ENCODE data around the gene CTDSPL. TPM values are rescaled to one million over a fixed set of nuclear protein-coding genes. Genes with fewer than 3 reads are reported as not detected.
A peak's percentile ranks its signal among the peaks of the same experiment; 100 is the strongest.

The CTDSPL gene
- total and polyA plus RNA-seq, 2 of the 13 experiments (the other 11 are each of a cell fraction or from before 2014, with no cell fraction given) = 26.1 to 142 TPM

DNA sequence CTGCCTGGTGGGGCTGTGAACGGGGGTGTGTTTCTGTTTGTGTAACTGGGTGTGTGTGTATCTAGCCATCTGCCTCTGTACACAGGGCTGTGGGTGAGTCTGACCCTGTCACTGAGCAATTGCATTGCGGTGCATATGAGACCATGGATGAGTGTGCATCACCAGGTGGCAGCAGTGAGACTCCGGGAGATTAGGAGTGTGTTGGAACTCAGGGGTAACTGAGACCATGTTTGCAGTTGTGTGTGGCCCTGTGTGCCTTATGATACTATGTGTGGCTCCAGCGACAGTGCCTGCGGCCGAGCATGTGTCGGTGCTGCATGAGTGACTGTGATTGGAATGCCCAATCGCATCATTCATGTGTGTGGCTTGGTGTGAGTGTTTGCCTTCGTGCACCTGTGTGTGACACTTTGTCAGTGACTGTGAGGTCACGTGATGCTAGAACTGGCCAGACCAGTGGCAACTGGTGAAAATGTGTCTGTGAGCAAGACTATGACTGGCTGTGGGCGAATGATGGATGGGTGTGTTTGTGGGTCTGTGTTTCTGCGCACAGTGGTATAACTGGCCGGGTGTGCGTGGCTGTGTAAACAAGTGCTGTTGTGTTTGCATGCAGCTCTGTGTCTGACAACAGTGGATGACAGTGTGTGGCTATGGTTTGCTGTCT, 142.9 kb downstream of the CTDSPL start (continued):
- TF ChIP-seq ZNF572 (CRISPR knock-in tag; IDR thresholded peaks at IDR 0.05) (0 out of 2 replicates have a peak, but pooled peaks have one; percentile 70), IRF1 (CRISPR knock-in tag; IDR thresholded peaks at IDR 0.05; ENCODE audit: low read depth) (no peak), ZNF160 (CRISPR knock-in tag; IDR thresholded peaks at IDR 0.05) (no peak), ZBTB40 (IDR thresholded peaks at IDR 0.05) (0 out of 2 replicates have a peak, but pooled peaks have one; percentile 11), ZBTB40 (CRISPR knock-in tag; IDR thresholded peaks at IDR 0.05) (no peak; the same call in 1 of the 2 replicates), ZSCAN25 (CRISPR knock-in tag; IDR thresholded peaks at IDR 0.05) (no peak), HNF4G (IDR thresholded peaks at IDR 0.05; ENCODE audit: borderline replicate concordance, low read depth, low read length) (no peak), HNF4G (CRISPR knock-in tag; IDR thresholded peaks at IDR 0.05; ENCODE audit: borderline replicate concordance, low read depth) (no peak), SP5 (CRISPR knock-in tag; IDR thresholded peaks at IDR 0.05; ENCODE audit: borderline replicate concordance, low read depth) (no peak; the same call in 1 of the 2 replicates), TFDP2 (CRISPR knock-in tag; IDR thresholded peaks at IDR 0.05) (peak; percentile 39; the same call in 1 of the 2 replicates), ZNF3 (CRISPR knock-in tag; IDR thresholded peaks at IDR 0.05) (no peak), BRD4 (CRISPR knock-in tag; IDR thresholded peaks at IDR 0.05) (peak; percentile 79; the same call in 1 of the 2 replicates), HOXA7 (CRISPR knock-in tag; IDR thresholded peaks at IDR 0.05) (no peak)
- TF ChIP-seq, protein P1, sequence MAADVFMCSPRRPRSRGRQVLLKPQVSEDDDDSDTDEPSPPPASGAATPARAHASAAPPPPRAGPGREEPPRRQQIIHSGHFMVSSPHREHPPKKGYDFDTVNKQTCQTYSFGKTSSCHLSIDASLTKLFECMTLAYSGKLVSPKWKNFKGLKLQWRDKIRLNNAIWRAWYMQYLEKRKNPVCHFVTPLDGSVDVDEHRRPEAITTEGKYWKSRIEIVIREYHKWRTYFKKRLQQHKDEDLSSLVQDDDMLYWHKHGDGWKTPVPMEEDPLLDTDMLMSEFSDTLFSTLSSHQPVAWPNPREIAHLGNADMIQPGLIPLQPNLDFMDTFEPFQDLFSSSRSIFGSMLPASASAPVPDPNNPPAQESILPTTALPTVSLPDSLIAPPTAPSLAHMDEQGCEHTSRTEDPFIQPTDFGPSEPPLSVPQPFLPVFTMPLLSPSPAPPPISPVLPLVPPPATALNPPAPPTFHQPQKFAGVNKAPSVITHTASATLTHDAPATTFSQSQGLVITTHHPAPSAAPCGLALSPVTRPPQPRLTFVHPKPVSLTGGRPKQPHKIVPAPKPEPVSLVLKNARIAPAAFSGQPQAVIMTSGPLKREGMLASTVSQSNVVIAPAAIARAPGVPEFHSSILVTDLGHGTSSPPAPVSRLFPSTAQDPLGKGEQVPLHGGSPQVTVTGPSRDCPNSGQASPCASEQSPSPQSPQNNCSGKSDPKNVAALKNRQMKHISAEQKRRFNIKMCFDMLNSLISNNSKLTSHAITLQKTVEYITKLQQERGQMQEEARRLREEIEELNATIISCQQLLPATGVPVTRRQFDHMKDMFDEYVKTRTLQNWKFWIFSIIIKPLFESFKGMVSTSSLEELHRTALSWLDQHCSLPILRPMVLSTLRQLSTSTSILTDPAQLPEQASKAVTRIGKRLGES (CRISPR knock-in tag; IDR thresholded peaks at IDR 0.05; ENCODE audit: borderline replicate concordance) = no peak

Measured in HepG2 (cell line).